SU-DHL-6 (cell line): ENCODE data around the gene EAF2.
A peak's percentile ranks its signal among the peaks of the same experiment; 100 is the strongest.

Experiments used
- CTCF ChIP-seq: fragments of 200-600 bp; sonication (generic); IDR thresholded peaks from one replicate; pipeline ENCODE4 v1.5.1; 2017; ENCODE audit warnings: antibody characterized with exemption, mild to moderate bottlenecking, low read length, moderate library complexity; ENCODE audit not compliant: insufficient read depth, poor library complexity, severe bottlenecking
- EZH2phosphoT487 ChIP-seq: fragments of 200-600 bp; sonication (generic), shearing (Covaris generic); conservative IDR thresholded peaks from 2 replicates; pipeline ENCODE4 v1.6.1; 2018; ENCODE audit warnings: mild to moderate bottlenecking, antibody characterized with exemption, low read length, moderate library complexity, mixed read lengths

- peak; percentile 19 for TF ChIP-seq CTCF
- TF ChIP-seq EZH2phosphoT487 = no peak
Measured at GRCh38 chr3:121855555-121855954, 20.5 kb downstream of the EAF2 start.
